IMR-90 (cell line): ENCODE results near the gene RASIP1.

Source experiments
- BHLHE40 ChIP-seq: fragments of 150-350 bp; IDR thresholded peaks from 2 replicates; pipeline ENCODE4 v1.6.1; 2016; ENCODE audit warnings: mild to moderate bottlenecking, low read depth, low read length
- POLR2A ChIP-seq: IDR thresholded peaks from 2 replicates; pipeline ENCODE4 v1.6.1; 2012; ENCODE audit warnings: mild to moderate bottlenecking, low read depth, low read length
- RFX5 ChIP-seq: IDR thresholded peaks from 2 replicates; pipeline ENCODE4 v1.8.0; 2012; ENCODE audit warnings: low read depth, mild to moderate bottlenecking, low read length, moderate library complexity
- TF ChIP-seq, protein P1 (sequence below): conservative IDR thresholded peaks from 2 replicates; pipeline ENCODE4 v1.5.1; 2012; ENCODE audit warnings: mild to moderate bottlenecking, low read depth, low read length, improper control_type of control experiment

- TF ChIP-seq, protein P1, sequence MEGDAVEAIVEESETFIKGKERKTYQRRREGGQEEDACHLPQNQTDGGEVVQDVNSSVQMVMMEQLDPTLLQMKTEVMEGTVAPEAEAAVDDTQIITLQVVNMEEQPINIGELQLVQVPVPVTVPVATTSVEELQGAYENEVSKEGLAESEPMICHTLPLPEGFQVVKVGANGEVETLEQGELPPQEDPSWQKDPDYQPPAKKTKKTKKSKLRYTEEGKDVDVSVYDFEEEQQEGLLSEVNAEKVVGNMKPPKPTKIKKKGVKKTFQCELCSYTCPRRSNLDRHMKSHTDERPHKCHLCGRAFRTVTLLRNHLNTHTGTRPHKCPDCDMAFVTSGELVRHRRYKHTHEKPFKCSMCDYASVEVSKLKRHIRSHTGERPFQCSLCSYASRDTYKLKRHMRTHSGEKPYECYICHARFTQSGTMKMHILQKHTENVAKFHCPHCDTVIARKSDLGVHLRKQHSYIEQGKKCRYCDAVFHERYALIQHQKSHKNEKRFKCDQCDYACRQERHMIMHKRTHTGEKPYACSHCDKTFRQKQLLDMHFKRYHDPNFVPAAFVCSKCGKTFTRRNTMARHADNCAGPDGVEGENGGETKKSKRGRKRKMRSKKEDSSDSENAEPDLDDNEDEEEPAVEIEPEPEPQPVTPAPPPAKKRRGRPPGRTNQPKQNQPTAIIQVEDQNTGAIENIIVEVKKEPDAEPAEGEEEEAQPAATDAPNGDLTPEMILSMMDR = no peak
- TF ChIP-seq RFX5 (no peak), BHLHE40 (no peak), POLR2A (no peak)
Measured at GRCh38 chr19:48779636-48780035, 39.2 kb upstream of the RASIP1 start.
